Measurements from ENCODE around the gene ZDHHC8. TPM values are rescaled to one million over a fixed set of nuclear protein-coding genes. Genes with fewer than 3 reads are reported as not detected.

ZDHHC8 gene
- polyA plus RNA-seq, 1 donor: 34.1 TPM

DNA sequence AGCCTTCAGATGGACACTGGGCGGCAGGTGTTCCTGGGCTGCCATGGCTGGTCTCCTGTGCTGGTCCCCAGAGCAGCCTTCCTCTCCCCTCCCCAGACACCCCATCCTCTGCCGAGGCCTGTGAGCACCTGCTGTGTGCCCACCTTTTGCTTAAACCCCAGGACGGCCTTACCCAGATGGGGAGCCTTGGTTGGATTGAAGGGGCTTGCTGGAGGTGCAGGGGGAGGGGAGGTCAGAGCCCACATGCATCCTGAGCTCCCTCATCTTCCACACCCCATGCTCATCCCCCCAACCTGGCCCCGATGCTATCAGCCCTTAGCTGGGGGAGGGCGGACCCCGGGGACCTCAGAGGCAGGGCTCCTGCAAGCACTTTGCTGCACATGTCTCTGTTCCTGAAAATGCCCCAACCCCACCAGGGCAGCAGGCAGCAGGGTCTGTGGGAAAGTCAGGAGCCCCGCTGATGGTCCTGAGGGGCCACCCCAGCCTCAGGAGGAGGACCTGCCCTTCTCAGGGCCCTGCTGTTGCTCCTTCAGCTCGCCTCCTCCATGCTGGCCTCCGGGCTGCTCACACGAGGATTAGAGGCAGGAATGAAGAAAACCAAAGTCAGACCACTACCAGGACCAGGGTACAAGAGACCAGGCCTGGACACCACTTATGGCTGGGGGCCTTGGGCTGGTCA is 60.8 kb downstream of the ZDHHC8 start:
- H3K36me3 ChIP-seq (ENCODE audit: control insufficient read depth, insufficient read depth, low read length): no peaks in the 10 kb centered on the region
- H3K27ac ChIP-seq (ENCODE audit: low read length): no peak overlapping the region
- H3K4me3 ChIP-seq (ENCODE audit: low read length): no peak overlapping the region
- no CpG with 5 or more reads among the region's 10 CpGs for WGBS (ENCODE audit: insufficient coverage, low lambda C conversion rate)
- H3K4me1 ChIP-seq (ENCODE audit: control insufficient read depth, insufficient read depth, low read length): peaks cover 2% of the 10 kb centered on the region
- no peaks in the 10 kb centered on the region for H3K27me3 ChIP-seq (ENCODE audit: control insufficient read depth, insufficient read depth, low read length)
- no peak for DNase-seq
- no peaks in the 10 kb centered on the region for H3K9me3 ChIP-seq (ENCODE audit: control insufficient read depth, low read depth, low read length)

DNA sequence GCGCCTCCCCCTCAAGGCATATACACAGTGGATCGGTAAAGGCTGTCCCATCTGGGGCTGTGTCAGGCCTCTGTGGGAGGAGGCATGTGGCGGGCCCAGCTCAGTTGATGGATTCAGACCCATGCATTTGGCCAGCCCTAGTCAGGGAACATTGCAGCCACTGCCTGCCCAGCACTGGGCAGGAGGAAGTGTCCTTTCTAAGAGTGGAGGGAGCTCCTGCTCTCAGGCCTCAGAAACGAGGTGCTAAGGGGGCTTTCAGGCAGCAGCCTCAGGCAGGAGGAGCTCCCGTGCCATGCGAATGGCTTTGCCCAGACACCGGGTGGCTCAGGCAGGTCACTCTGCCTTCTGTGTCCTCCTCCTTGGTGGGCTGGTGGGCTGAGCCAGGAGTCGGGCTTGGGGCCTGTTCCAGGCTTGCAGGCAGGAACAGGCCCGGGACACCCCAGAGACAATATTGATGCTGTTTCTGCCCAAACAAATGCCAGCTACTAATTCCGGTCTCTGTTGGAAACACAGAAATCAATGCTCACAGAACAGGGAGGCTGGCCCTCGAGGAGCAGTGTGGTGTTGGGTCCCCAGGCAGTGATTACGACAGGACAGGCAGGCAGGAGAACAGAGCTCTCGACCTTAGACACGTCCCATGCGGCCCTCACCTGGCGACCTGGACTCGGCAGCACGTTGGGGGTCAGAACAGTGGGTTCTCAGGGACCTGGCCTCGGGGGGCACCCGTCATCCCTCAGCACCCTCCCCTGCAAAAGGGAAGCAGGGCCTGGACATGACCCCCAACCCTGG is 61.6 kb downstream of the ZDHHC8 start:
- Histone ChIP-seq H3K4me3 (ENCODE audit: low read length) (no peak overlapping the region), H3K36me3 (ENCODE audit: control insufficient read depth, insufficient read depth, low read length) (no peaks in the 10 kb centered on the region), H3K27ac (ENCODE audit: low read length) (no peak overlapping the region), H3K4me1 (ENCODE audit: control insufficient read depth, insufficient read depth, low read length) (no peaks in the 10 kb centered on the region), H3K27me3 (ENCODE audit: control insufficient read depth, insufficient read depth, low read length) (no peaks in the 10 kb centered on the region), H3K9me3 (ENCODE audit: control insufficient read depth, low read depth, low read length) (no peaks in the 10 kb centered on the region)
- DNase-seq: no peak
- no CpG with 5 or more reads among the region's 20 CpGs for WGBS (ENCODE audit: insufficient coverage, low lambda C conversion rate)

GRCh38 chr22:20193761-20194494 is 62.3 kb downstream of the ZDHHC8 start:
- no peaks in the 10 kb centered on the region for H3K27me3 ChIP-seq (ENCODE audit: control insufficient read depth, insufficient read depth, low read length)
- no peak overlapping the region for H3K4me3 ChIP-seq (ENCODE audit: low read length)
- no peaks in the 10 kb centered on the region for H3K9me3 ChIP-seq (ENCODE audit: control insufficient read depth, low read depth, low read length)
- no peak overlapping the region for H3K27ac ChIP-seq (ENCODE audit: low read length)
- WGBS (ENCODE audit: insufficient coverage, low lambda C conversion rate): no CpG with 5 or more reads among the region's 17 CpGs
- peaks cover 2% of the 10 kb centered on the region for H3K4me1 ChIP-seq (ENCODE audit: control insufficient read depth, insufficient read depth, low read length)
- DNase-seq: no peak
- no peaks in the 10 kb centered on the region for H3K36me3 ChIP-seq (ENCODE audit: control insufficient read depth, insufficient read depth, low read length)

GRCh38 chr22:20194681-20195593 is 63.3 kb downstream of the ZDHHC8 start:
- Histone ChIP-seq H3K4me1 (ENCODE audit: control insufficient read depth, insufficient read depth, low read length) (peaks cover 4% of the 10 kb centered on the region), H3K36me3 (ENCODE audit: control insufficient read depth, insufficient read depth, low read length) (no peaks in the 10 kb centered on the region), H3K4me3 (ENCODE audit: low read length) (no peak overlapping the region), H3K9me3 (ENCODE audit: control insufficient read depth, low read depth, low read length) (no peaks in the 10 kb centered on the region), H3K27ac (ENCODE audit: low read length) (no peak overlapping the region), H3K27me3 (ENCODE audit: control insufficient read depth, insufficient read depth, low read length) (no peaks in the 10 kb centered on the region)
- DNase-seq: no peak
- WGBS (ENCODE audit: insufficient coverage, low lambda C conversion rate): no CpG with 5 or more reads among the region's 15 CpGs

GRCh38 chr22:20196094-20196842 is 64.7 kb downstream of the ZDHHC8 start:
- no CpG with 5 or more reads among the region's 19 CpGs for WGBS (ENCODE audit: insufficient coverage, low lambda C conversion rate)
- H3K4me3 ChIP-seq (ENCODE audit: low read length): no peak overlapping the region

More at GRCh38 chr22:20196094-20196842, 64.7 kb downstream of the ZDHHC8 start:
- Histone ChIP-seq H3K27ac (ENCODE audit: low read length) (no peak overlapping the region), H3K4me1 (ENCODE audit: control insufficient read depth, insufficient read depth, low read length) (peaks cover 10% of the 10 kb centered on the region), H3K27me3 (ENCODE audit: control insufficient read depth, insufficient read depth, low read length) (no peaks in the 10 kb centered on the region), H3K9me3 (ENCODE audit: control insufficient read depth, low read depth, low read length) (no peaks in the 10 kb centered on the region), H3K36me3 (ENCODE audit: control insufficient read depth, insufficient read depth, low read length) (no peaks in the 10 kb centered on the region)
- DNase-seq: no peak

Other genes starting within 250 kb of the ZDHHC8 start
- gene COMT, start 190.0 kb upstream of the ZDHHC8 start, polyA plus RNA-seq: 182 TPM
- gene TXNRD2, start 190.0 kb upstream of the ZDHHC8 start, polyA plus RNA-seq: 22.5 TPM
- gene ARVCF, start 115.0 kb upstream of the ZDHHC8 start, polyA plus RNA-seq: 21.8 TPM
- 16.5 TPM for gene TANGO2, start 110.7 kb upstream of the ZDHHC8 start, polyA plus RNA-seq
- 36.5 TPM for gene DGCR8, start 51.6 kb upstream of the ZDHHC8 start, polyA plus RNA-seq
- gene RANBP1, start 15.7 kb upstream of the ZDHHC8 start, polyA plus RNA-seq: 136 TPM
- gene TRMT2A, start 14.6 kb upstream of the ZDHHC8 start, polyA plus RNA-seq: 51.3 TPM
- 2.7 TPM for gene CCDC188, start 19.3 kb downstream of the ZDHHC8 start, polyA plus RNA-seq
- gene RTN4R, start 136.5 kb downstream of the ZDHHC8 start, polyA plus RNA-seq: 7.5 TPM
- gene DGCR6L, start 188.3 kb downstream of the ZDHHC8 start, polyA plus RNA-seq: 46.7 TPM

Measured in large intestine (tissue), 3 donors.